IMR-90 (cell line): Measurements from ENCODE around the gene KRTAP5-7. TPM values are rescaled to one million over a fixed set of nuclear protein-coding genes. Genes with fewer than 3 reads are reported as not detected.

Experiments
- ATAC-seq: fragments of 200-7000 bp; cut with Tn5 transposase; 2 replicates; pipeline ENCODE4 v1.9.1; 2020; ENCODE audit warnings: low read depth, mild to moderate bottlenecking, moderate library complexity
- BruUV-seq: library from RNA; stranded (reverse); fragments of 400-500 nt; replicated peaks from 2 replicates; lab custom pipeline; 2021; lab: Mats Ljungman, UMichigan
- CTCF ChIA-PET: fragments of 300-600 bp; formaldehyde crosslinking; extraction: SDS; loops from one replicate; lab custom pipeline; 2021; ENCODE audit warnings: antibody characterized with exemption; lab: Yijun Ruan, JAX
- POLR2A ChIA-PET: fragments of 300-600 bp; sonication (Branson Sonifier 250); formaldehyde crosslinking; loops from one replicate; lab custom pipeline; 2022; ENCODE audit warnings: antibody characterized with exemption; ENCODE audit not compliant: unreplicated experiment; lab: Charles Lee
- DNase-seq: peaks from one replicate; pipeline ENCODE4 v3.0.0; 2013
- H2AFZ ChIP-seq: replicated peaks from 2 replicates; pipeline ENCODE3; 2013; ENCODE audit warnings: low read length, mild to moderate bottlenecking; ENCODE audit not compliant: poor library complexity
- H2AK5ac ChIP-seq: 2 replicates; pipeline ENCODE4 v1.6.1; 2013; ENCODE audit warnings: low read depth, low read length, inconsistent platforms
- H2AK9ac ChIP-seq: replicated peaks from 2 replicates; pipeline ENCODE3; 2013; ENCODE audit warnings: mild to moderate bottlenecking, low read depth, low read length, moderate library complexity; ENCODE audit not compliant: poor library complexity
- H2BK120ac ChIP-seq: 2 replicates; pipeline ENCODE4 v1.6.1; 2013; ENCODE audit warnings: low read depth, low read length, inconsistent platforms
- H2BK15ac ChIP-seq: 3 replicates; pipeline ENCODE4 v1.6.1; 2013; ENCODE audit warnings: low read depth, low read length, inconsistent platforms
- H2BK20ac ChIP-seq: 2 replicates; pipeline ENCODE4 v1.6.1; 2013; ENCODE audit warnings: low read depth, mild to moderate bottlenecking, inconsistent platforms, low read length, moderate library complexity
- H2BK5ac ChIP-seq: 2 replicates; pipeline ENCODE4 v1.6.1; 2013; ENCODE audit warnings: mild to moderate bottlenecking, low read depth, low read length, inconsistent platforms; ENCODE audit not compliant: poor library complexity, severe bottlenecking
- H3K14ac ChIP-seq: replicated peaks from 2 replicates; pipeline ENCODE4 v1.6.1; 2013; ENCODE audit warnings: low read depth, low read length, inconsistent platforms
- H3K18ac ChIP-seq: 2 replicates; pipeline ENCODE4 v1.6.1; 2013; ENCODE audit warnings: low read depth, low read length, control low read depth
- H3K23ac ChIP-seq: 2 replicates; pipeline ENCODE4 v1.6.1; 2013; ENCODE audit warnings: low read depth, low read length, inconsistent platforms
- H3K27ac ChIP-seq: 2 replicates; pipeline ENCODE4 v1.5.1; 2013; ENCODE audit warnings: mild to moderate bottlenecking, control low read depth, low read length; ENCODE audit not compliant: insufficient read depth
- H3K27me3 ChIP-seq: 2 replicates; pipeline ENCODE4 v1.6.1; 2013; ENCODE audit warnings: low read length; ENCODE audit not compliant: control insufficient read depth, insufficient read depth
- H3K36me3 ChIP-seq: 2 replicates; pipeline ENCODE4 v1.6.1; 2013; ENCODE audit warnings: low read length, mixed read lengths; ENCODE audit not compliant: control insufficient read depth, insufficient read depth
- H3K4ac ChIP-seq: 2 replicates; pipeline ENCODE4 v1.6.1; 2013; ENCODE audit warnings: low read depth, low read length, inconsistent platforms
- H3K4me1 ChIP-seq: 2 replicates; pipeline ENCODE4 v1.6.1; 2013; ENCODE audit warnings: low read length, mixed read lengths; ENCODE audit not compliant: control insufficient read depth, insufficient read depth
- H3K4me2 ChIP-seq: 2 replicates; pipeline ENCODE4 v1.6.1; 2013; ENCODE audit warnings: low read depth, mild to moderate bottlenecking, control low read depth, low read length, moderate library complexity
- H3K4me3 ChIP-seq: 2 replicates; pipeline ENCODE4 v1.5.1; 2013; ENCODE audit warnings: low read depth, mild to moderate bottlenecking, control low read depth, low read length, moderate library complexity; ENCODE audit not compliant: insufficient read depth
- H3K56ac ChIP-seq: 2 replicates; pipeline ENCODE4 v1.6.1; 2013; ENCODE audit warnings: low read length, inconsistent platforms; ENCODE audit not compliant: insufficient read depth; ENCODE audit errors: extremely low read depth
- H3K79me1 ChIP-seq, 2 experiments: 2 replicates each; pipeline ENCODE4 v1.6.1; 2013; ENCODE audit warnings: low read length in 2 of 2, inconsistent platforms in 1 of 2, low read depth in 1 of 2
- H3K9ac ChIP-seq: 2 replicates; pipeline ENCODE4 v1.6.1; 2013; ENCODE audit warnings: low read depth, low read length, control low read depth
- H3K9me1 ChIP-seq: 2 replicates; pipeline ENCODE4 v1.6.1; 2013; ENCODE audit warnings: low read length, inconsistent platforms; ENCODE audit not compliant: insufficient read depth
- H3K9me3 ChIP-seq: 2 replicates; pipeline ENCODE4 v1.6.1; 2013; ENCODE audit warnings: low read length; ENCODE audit not compliant: control insufficient read depth, insufficient read depth
- H4K20me1 ChIP-seq: 2 replicates; pipeline ENCODE4 v1.6.1; 2013; ENCODE audit warnings: low read length, inconsistent platforms; ENCODE audit not compliant: insufficient read depth
- H4K5ac ChIP-seq: 2 replicates; pipeline ENCODE4 v1.6.1; 2013; ENCODE audit warnings: mild to moderate bottlenecking, low read depth, low read length, control low read depth
- H4K8ac ChIP-seq, 2 experiments: 2 replicates each; pipeline ENCODE4 v1.6.1; 2013; ENCODE audit warnings: low read depth in 2 of 2, low read length in 2 of 2, control low read depth in 1 of 2, inconsistent platforms in 1 of 2
- H4K91ac ChIP-seq: 2 replicates; pipeline ENCODE4 v1.6.1; 2013; ENCODE audit warnings: low read depth, low read length, inconsistent platforms; ENCODE audit not compliant: insufficient read depth
- BHLHE40 ChIP-seq: fragments of 150-350 bp; IDR thresholded peaks from 2 replicates; pipeline ENCODE4 v1.6.1; 2016; ENCODE audit warnings: mild to moderate bottlenecking, low read depth, low read length
- CHD1 ChIP-seq: IDR thresholded peaks from 2 replicates; pipeline ENCODE4 v1.6.1; 2012; ENCODE audit warnings: low read depth, low read length, improper control_type of control experiment
- MAFK ChIP-seq: IDR thresholded peaks from 2 replicates; pipeline ENCODE4 v1.6.1; 2012; ENCODE audit warnings: low read depth, low read length, improper control_type of control experiment
- MAZ ChIP-seq: IDR thresholded peaks from 2 replicates; pipeline ENCODE4 v1.6.1; 2012; ENCODE audit warnings: low read depth, mild to moderate bottlenecking, low read length, improper control_type of control experiment, moderate library complexity, borderline replicate concordance
- MXI1 ChIP-seq: IDR thresholded peaks from 2 replicates; pipeline ENCODE4 v1.6.1; 2012; ENCODE audit warnings: low read depth, mild to moderate bottlenecking, low read length, moderate library complexity, borderline replicate concordance
- NFE2L2 ChIP-seq: fragments of 150-350 bp; IDR thresholded peaks from 2 replicates; pipeline ENCODE4 v1.6.1; 2016; ENCODE audit warnings: low read depth, mild to moderate bottlenecking, low read length
- POLR2A ChIP-seq: IDR thresholded peaks from 2 replicates; pipeline ENCODE4 v1.6.1; 2012; ENCODE audit warnings: mild to moderate bottlenecking, low read depth, low read length
- RAD21 ChIP-seq: IDR thresholded peaks from 2 replicates; pipeline ENCODE4 v1.6.1; 2012; ENCODE audit warnings: low read length, improper control_type of control experiment
- RCOR1 ChIP-seq: IDR thresholded peaks from 2 replicates; pipeline ENCODE4 v1.6.1; 2012; ENCODE audit warnings: mild to moderate bottlenecking, low read length, improper control_type of control experiment; ENCODE audit not compliant: insufficient replicate concordance
- RFX5 ChIP-seq: IDR thresholded peaks from 2 replicates; pipeline ENCODE4 v1.8.0; 2012; ENCODE audit warnings: low read depth, mild to moderate bottlenecking, low read length, moderate library complexity
- SMC3 ChIP-seq: fragments of 150-350 bp; IDR thresholded peaks from 2 replicates; pipeline ENCODE4 v1.6.1; 2016; ENCODE audit warnings: low read depth, mild to moderate bottlenecking, antibody characterized with exemption, low read length, moderate library complexity
- WGBS, 2 experiments: methylation state at CpG; one replicate each; pipeline versions ENCODE4 v1.1.5 to v1.1.7; 2013; ENCODE audit warnings: missing lambda C conversion rate in 2 of 2; ENCODE audit not compliant: insufficient read length in 1 of 2; ENCODE audit errors: extremely low coverage in 2 of 2; 5-methylcytosine and 5-hydroxymethylcytosine counted together
- dilution Hi-C: fragments of 300-500 bp; cut with HindIII; formaldehyde crosslinking; loops from one replicate; pipeline ENCODE4 v1.14.3; 2018; ENCODE audit warnings: low sequenced_read_pairs; ENCODE audit not compliant: unreplicated experiment
- in situ Hi-C: fragments of 300-500 bp; cut with MboI; formaldehyde crosslinking; loops from 3 replicates; pipeline ENCODE4 v1.14.3; 2019; ENCODE audit warnings: low sequenced_read_pairs, inconsistent platforms, mixed read lengths
- intact Hi-C: fragments of 100-400 bp; cut with micrococcal nuclease; formaldehyde crosslinking; loops from 2 replicates; pipeline ENCODE4 v1.10.0; 2022
- polyA plus RNA-seq, 3 experiments: library from polyadenylated mRNA; depleted of rRNA; stranded (reverse); fragments of >200 nt; gene quantifications; 2 replicates each; pipeline ENCODE4 v1.2.3, GENCODE V29; 2012; ENCODE audit warnings: low replicate concordance in 1 of 3
- total RNA-seq: library from RNA; depleted of rRNA; stranded (reverse); fragments of >200 nt; gene quantifications from 2 replicates; pipeline ENCODE4 v1.2.3, GENCODE V29; 2012
- TF ChIP-seq, protein P1 (sequence below): fragments of 150-350 bp; IDR thresholded peaks from 2 replicates; pipeline ENCODE4 v1.6.1; 2017; ENCODE audit warnings: mild to moderate bottlenecking, antibody characterized with exemption, low read length, low read depth
- TF ChIP-seq, protein P2 (sequence below): fragments of 150-350 bp; IDR thresholded peaks from 2 replicates; pipeline ENCODE4 v1.6.1; 2016; ENCODE audit warnings: low read depth, mild to moderate bottlenecking, low read length, moderate library complexity, borderline replicate concordance
- TF ChIP-seq, protein P3 (sequence below): conservative IDR thresholded peaks from 2 replicates; pipeline ENCODE4 v1.5.1; 2012; ENCODE audit warnings: mild to moderate bottlenecking, low read depth, low read length, improper control_type of control experiment

The KRTAP5-7 gene
- total and polyA plus RNA-seq, 2 of the 4 experiments (the other 2 are of a cell fraction), result not detected

DNA sequence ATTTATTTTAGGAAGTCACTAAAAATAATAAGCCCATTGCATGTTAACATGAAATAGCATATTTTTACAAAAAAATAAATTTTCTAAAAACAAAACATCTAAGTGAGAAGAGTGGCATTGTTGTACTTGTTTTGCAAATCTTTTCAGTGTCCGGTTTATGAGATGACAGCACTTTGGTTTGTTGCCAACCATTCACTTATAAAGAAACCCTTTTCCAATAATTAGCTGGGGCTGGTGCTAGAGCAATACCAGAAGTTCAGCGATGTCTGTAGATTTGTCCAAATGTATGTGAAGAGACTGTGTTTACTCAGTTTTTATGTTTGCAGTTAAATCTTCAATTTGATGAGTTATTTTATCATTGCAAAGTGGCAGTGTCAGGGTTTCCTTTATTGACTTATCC lies 22.1 kb upstream of the KRTAP5-7 start:
- H2AFZ ChIP-seq, result no peak overlapping the region
- WGBS, 2 experiments, result no CpG with 5 or more reads among the region's 2 CpGs
- H2BK5ac ChIP-seq, result no peak overlapping the region
- no peak overlapping the region for H3K4me3 ChIP-seq
- H3K79me1 ChIP-seq, result no peaks in the 10 kb centered on the region
- no peak overlapping the region for H3K18ac ChIP-seq
- H2BK15ac ChIP-seq, result no peak overlapping the region
- no peak overlapping the region for H3K23ac ChIP-seq
- H3K9ac ChIP-seq, result no peak overlapping the region
- no peak overlapping the region for H3K4me2 ChIP-seq
- no peak overlapping the region for H3K14ac ChIP-seq
- no peak overlapping the region for H4K91ac ChIP-seq
- H4K20me1 ChIP-seq, result no peaks in the 10 kb centered on the region
- H2AK9ac ChIP-seq, result no peak overlapping the region
- no peak overlapping the region for H3K4ac ChIP-seq
- BruUV-seq, result no TSS peak
- H2BK120ac ChIP-seq, result no peak overlapping the region
- peaks cover 3% of the 10 kb centered on the region for H3K9me3 ChIP-seq
- TF ChIP-seq CHD1, result no peak
- no peak for TF ChIP-seq MAZ
- TF ChIP-seq MXI1, result no peak
- TF ChIP-seq, protein P1, sequence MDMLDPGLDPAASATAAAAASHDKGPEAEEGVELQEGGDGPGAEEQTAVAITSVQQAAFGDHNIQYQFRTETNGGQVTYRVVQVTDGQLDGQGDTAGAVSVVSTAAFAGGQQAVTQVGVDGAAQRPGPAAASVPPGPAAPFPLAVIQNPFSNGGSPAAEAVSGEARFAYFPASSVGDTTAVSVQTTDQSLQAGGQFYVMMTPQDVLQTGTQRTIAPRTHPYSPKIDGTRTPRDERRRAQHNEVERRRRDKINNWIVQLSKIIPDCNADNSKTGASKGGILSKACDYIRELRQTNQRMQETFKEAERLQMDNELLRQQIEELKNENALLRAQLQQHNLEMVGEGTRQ, result no peak
- TF ChIP-seq SMC3, result no peak
- TF ChIP-seq RCOR1, result no peak
- TF ChIP-seq RFX5, result no peak
- TF ChIP-seq POLR2A, result no peak
- TF ChIP-seq, protein P2, sequence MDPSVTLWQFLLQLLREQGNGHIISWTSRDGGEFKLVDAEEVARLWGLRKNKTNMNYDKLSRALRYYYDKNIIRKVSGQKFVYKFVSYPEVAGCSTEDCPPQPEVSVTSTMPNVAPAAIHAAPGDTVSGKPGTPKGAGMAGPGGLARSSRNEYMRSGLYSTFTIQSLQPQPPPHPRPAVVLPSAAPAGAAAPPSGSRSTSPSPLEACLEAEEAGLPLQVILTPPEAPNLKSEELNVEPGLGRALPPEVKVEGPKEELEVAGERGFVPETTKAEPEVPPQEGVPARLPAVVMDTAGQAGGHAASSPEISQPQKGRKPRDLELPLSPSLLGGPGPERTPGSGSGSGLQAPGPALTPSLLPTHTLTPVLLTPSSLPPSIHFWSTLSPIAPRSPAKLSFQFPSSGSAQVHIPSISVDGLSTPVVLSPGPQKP, result no peak
- no peak for TF ChIP-seq MAFK
- TF ChIP-seq, protein P3, sequence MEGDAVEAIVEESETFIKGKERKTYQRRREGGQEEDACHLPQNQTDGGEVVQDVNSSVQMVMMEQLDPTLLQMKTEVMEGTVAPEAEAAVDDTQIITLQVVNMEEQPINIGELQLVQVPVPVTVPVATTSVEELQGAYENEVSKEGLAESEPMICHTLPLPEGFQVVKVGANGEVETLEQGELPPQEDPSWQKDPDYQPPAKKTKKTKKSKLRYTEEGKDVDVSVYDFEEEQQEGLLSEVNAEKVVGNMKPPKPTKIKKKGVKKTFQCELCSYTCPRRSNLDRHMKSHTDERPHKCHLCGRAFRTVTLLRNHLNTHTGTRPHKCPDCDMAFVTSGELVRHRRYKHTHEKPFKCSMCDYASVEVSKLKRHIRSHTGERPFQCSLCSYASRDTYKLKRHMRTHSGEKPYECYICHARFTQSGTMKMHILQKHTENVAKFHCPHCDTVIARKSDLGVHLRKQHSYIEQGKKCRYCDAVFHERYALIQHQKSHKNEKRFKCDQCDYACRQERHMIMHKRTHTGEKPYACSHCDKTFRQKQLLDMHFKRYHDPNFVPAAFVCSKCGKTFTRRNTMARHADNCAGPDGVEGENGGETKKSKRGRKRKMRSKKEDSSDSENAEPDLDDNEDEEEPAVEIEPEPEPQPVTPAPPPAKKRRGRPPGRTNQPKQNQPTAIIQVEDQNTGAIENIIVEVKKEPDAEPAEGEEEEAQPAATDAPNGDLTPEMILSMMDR, result no peak
- TF ChIP-seq BHLHE40, result no peak
- no peak for TF ChIP-seq RAD21
- no peak for TF ChIP-seq NFE2L2
- no peak overlapping the region for H3K56ac ChIP-seq
- POLR2A ChIA-PET, result no interaction called here
- H4K5ac ChIP-seq, result no peak overlapping the region
- no peaks in the 10 kb centered on the region for H3K27me3 ChIP-seq
- no peak overlapping the region for H4K8ac ChIP-seq
- H2BK20ac ChIP-seq, result no peak overlapping the region
- CTCF ChIA-PET, result no interaction called here
- no peaks in the 10 kb centered on the region for H3K4me1 ChIP-seq
- ATAC-seq, result no peak
- no peak overlapping the region for H2AK5ac ChIP-seq
- H3K9me1 ChIP-seq, result 0 out of 2 replicates have a peak, but pooled peaks cover 4% of the 10 kb centered on the region
- in situ Hi-C loops (no loop called here), intact Hi-C loops (no loop called here), dilution Hi-C loops (no loop called here)
- DNase-seq, result no peak
- H3K36me3 ChIP-seq, result peaks cover 27% of the 10 kb centered on the region
- H3K27ac ChIP-seq, result no peak overlapping the region
